Measurements from ENCODE around the gene TPST1. TPM values are rescaled to one million over a fixed set of nuclear protein-coding genes. Genes with fewer than 3 reads are reported as not detected.
"Not testable (repeated sequence)": the region's sequence is repeated elsewhere in the genome, so short reads cannot be mapped to it uniquely, and the experiment has no call there.

Gene TPST1
- total RNA-seq, 1 donor = 137 TPM

DNA sequence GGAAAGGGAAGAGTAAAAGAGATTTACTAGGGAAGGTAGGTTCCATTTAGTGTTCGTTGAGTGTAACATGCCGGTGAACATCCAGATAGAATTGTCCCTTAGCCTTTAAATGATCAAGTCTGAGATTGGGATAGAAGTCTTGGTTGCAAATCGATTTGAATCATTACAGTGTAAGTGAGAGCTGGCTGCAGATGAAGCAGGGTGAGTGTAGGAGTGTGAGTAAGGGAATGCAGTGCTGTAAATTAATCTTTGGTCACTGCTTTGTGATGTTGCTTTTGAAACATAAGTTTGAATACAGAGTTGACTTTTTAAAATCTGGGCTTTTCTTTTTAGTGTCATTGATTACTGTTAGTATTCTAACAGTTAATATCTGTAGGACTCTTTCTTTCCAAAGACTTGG is 16.3 kb downstream of the TPST1 start:
- Histone ChIP-seq H2AFZ (ENCODE audit: low read length) (no peak overlapping the region), H3K79me2 (ENCODE audit: insufficient read depth, low read length) (peaks cover 88% of the 10 kb centered on the region), H3K27me3 (ENCODE audit: insufficient read depth, low read length) (no peaks in the 10 kb centered on the region), H4K20me1 (ENCODE audit: insufficient read depth, low read length) (peaks cover 47% of the 10 kb centered on the region), H3K4me3 (ENCODE audit: insufficient read depth, low read length) (no peak overlapping the region), H3K36me3 (ENCODE audit: insufficient read depth, low read length) (no peaks in the 10 kb centered on the region), H3K4me2 (ENCODE audit: insufficient read depth, low read length) (no peak overlapping the region), H3K9me3 (ENCODE audit: low read depth, low read length) (no peaks in the 10 kb centered on the region), H3K27ac (ENCODE audit: low read depth, low read length) (no peak overlapping the region), H3K4me1 (ENCODE audit: insufficient read depth, low read length) (peaks cover 6% of the 10 kb centered on the region)
- TF ChIP-seq, protein P1, sequence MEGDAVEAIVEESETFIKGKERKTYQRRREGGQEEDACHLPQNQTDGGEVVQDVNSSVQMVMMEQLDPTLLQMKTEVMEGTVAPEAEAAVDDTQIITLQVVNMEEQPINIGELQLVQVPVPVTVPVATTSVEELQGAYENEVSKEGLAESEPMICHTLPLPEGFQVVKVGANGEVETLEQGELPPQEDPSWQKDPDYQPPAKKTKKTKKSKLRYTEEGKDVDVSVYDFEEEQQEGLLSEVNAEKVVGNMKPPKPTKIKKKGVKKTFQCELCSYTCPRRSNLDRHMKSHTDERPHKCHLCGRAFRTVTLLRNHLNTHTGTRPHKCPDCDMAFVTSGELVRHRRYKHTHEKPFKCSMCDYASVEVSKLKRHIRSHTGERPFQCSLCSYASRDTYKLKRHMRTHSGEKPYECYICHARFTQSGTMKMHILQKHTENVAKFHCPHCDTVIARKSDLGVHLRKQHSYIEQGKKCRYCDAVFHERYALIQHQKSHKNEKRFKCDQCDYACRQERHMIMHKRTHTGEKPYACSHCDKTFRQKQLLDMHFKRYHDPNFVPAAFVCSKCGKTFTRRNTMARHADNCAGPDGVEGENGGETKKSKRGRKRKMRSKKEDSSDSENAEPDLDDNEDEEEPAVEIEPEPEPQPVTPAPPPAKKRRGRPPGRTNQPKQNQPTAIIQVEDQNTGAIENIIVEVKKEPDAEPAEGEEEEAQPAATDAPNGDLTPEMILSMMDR (IDR thresholded peaks at IDR 0.05; ENCODE audit: extremely low read depth, low read depth, low read length) = no peak
- no peak for DNase-seq (ENCODE audit: insufficient read length, low spot score, missing footprints)

DNA sequence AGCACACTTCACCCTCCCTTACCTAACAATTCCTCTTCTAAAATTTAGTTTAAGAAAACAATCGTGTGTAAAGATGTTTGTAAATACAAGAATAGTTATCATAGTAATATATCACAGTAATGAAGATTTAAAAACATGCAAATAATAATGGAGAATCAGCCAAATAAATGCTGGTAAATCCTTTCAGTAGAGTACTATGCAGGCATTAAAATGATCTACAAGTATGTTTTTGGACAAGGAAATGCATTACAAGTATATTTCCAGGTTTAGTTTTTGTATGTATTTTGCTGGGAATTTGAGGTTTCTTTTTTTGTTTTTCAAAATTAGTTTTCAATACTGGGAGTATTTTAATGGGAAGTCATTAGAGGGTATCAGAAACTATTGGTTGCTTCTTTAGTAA is 22.7 kb downstream of the TPST1 start:
- Histone ChIP-seq H3K4me2 (ENCODE audit: insufficient read depth, low read length) (no peak overlapping the region), H4K20me1 (ENCODE audit: insufficient read depth, low read length) (peaks cover 24% of the 10 kb centered on the region), H3K79me2 (ENCODE audit: insufficient read depth, low read length) (peaks cover 71% of the 10 kb centered on the region)

DNA sequence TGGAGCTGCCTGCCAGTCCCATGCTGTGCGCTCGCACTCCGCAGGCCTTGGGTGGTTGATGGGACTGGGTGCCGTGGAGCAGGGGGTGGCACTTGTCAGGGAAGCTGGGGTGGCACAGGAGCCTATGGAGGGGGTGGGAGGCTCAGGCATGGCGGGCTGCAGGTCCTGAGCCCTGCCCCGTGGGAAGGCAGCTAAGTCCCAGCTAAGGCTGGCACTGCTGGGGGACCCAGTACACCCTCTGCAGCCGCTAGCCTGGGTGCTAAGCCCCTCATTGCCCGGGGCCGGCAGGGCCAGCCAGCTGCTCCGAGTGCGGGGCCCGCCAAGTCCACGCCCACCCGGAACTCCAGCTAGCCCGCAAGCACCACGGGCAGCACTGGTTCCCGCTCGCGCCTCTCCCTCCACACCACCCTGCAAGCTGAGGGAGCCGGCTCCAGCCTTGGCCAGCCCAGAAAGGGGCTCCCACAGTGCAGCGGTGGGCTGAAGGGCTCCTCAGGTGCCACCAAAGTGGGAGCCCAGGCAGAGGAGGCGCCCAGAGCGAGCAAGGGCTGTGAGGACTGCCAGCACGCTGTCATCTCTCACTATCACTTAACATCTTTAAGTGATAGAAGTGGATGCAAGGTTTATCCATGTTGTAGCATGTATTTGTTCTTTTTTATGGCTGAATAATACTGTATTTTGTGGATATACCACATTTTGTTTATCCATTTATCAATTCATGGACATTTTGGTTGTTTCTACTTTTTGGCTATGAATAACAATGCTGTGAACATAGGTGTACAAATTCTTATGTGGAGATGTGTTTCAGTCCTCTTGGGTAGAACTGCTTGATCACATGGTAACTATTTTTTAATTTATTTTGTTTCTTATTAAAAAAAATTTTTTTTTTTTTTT is 26.4 kb downstream of the TPST1 start:
- Histone ChIP-seq H3K79me2 (ENCODE audit: insufficient read depth, low read length) (peaks cover 72% of the 10 kb centered on the region), H4K20me1 (ENCODE audit: insufficient read depth, low read length) (peaks cover 18% of the 10 kb centered on the region)
- not testable (repeated sequence) for H3K4me1 ChIP-seq (ENCODE audit: insufficient read depth, low read length); H3K4me3 ChIP-seq (ENCODE audit: insufficient read depth, low read length); H3K27me3 ChIP-seq (ENCODE audit: insufficient read depth, low read length); H3K4me2 ChIP-seq (ENCODE audit: insufficient read depth, low read length); DNase-seq (ENCODE audit: insufficient read length, low spot score, missing footprints); H3K36me3 ChIP-seq (ENCODE audit: insufficient read depth, low read length); H3K9me3 ChIP-seq (ENCODE audit: low read depth, low read length); H2AFZ ChIP-seq (ENCODE audit: low read length); H3K27ac ChIP-seq (ENCODE audit: low read depth, low read length)

More for the DNA sequence above, 22.7 kb downstream of the TPST1 start:
- no peaks in the 10 kb centered on the region for H3K27me3 ChIP-seq (ENCODE audit: insufficient read depth, low read length)
- H3K4me1 ChIP-seq (ENCODE audit: insufficient read depth, low read length) = no peaks in the 10 kb centered on the region
- no peak overlapping the region for H3K27ac ChIP-seq (ENCODE audit: low read depth, low read length)
- no peak overlapping the region for H2AFZ ChIP-seq (ENCODE audit: low read length)
- H3K4me3 ChIP-seq (ENCODE audit: insufficient read depth, low read length) = no peak overlapping the region
- TF ChIP-seq, protein P1 (IDR thresholded peaks at IDR 0.05; ENCODE audit: extremely low read depth, low read depth, low read length) = no peak
- peaks cover 3% of the 10 kb centered on the region for H3K36me3 ChIP-seq (ENCODE audit: insufficient read depth, low read length)
- DNase-seq (ENCODE audit: insufficient read length, low spot score, missing footprints) = peak; percentile 36
- no peaks in the 10 kb centered on the region for H3K9me3 ChIP-seq (ENCODE audit: low read depth, low read length)

DNA sequence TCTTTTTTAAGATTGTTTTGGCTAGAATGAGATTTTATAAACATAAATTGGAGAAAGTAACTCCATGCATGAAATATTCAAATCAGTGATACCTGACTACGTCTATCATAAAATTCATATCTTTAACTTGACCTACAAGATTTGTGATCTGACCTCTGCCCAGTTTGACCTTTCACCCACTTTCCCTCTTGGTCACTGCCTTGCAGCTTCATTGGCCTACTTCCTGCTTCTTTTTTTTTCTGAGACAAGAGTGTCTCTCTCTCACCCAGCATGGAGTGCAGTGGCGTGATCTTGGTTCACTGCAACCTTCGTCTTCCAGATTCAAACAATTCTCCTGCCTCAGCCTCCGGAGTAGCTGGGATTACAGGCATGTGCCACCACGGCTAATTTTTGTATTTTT is 28.5 kb downstream of the TPST1 start:
- H2AFZ ChIP-seq (ENCODE audit: low read length) = no peak overlapping the region
- H3K4me1 ChIP-seq (ENCODE audit: insufficient read depth, low read length) = peaks cover 10% of the 10 kb centered on the region
- H3K27ac ChIP-seq (ENCODE audit: low read depth, low read length) = no peak overlapping the region
- H3K9me3 ChIP-seq (ENCODE audit: low read depth, low read length) = no peaks in the 10 kb centered on the region
- no peaks in the 10 kb centered on the region for H3K36me3 ChIP-seq (ENCODE audit: insufficient read depth, low read length)
- H4K20me1 ChIP-seq (ENCODE audit: insufficient read depth, low read length) = peaks cover 28% of the 10 kb centered on the region
- peaks cover 76% of the 10 kb centered on the region for H3K79me2 ChIP-seq (ENCODE audit: insufficient read depth, low read length)
- H3K4me3 ChIP-seq (ENCODE audit: insufficient read depth, low read length) = no peak overlapping the region
- DNase-seq (ENCODE audit: insufficient read length, low spot score, missing footprints) = no peak
- no peak overlapping the region for H3K4me2 ChIP-seq (ENCODE audit: insufficient read depth, low read length)
- TF ChIP-seq, protein P1 (IDR thresholded peaks at IDR 0.05; ENCODE audit: extremely low read depth, low read depth, low read length) = no peak
- no peaks in the 10 kb centered on the region for H3K27me3 ChIP-seq (ENCODE audit: insufficient read depth, low read length)

Data from osteoblast (primary cell).